GM21447 (cell line): ENCODE measurements around the gene SRGAP3.
A peak's percentile ranks its signal among the peaks of the same experiment; 100 is the strongest.

Source experiments
- ATAC-seq: cut with Tn5 transposase; IDR thresholded peaks from one replicate; pipeline ENCODE4 v1.9.1; 2021; ENCODE audit not compliant: unreplicated experiment

Gene SRGAP3

DNA sequence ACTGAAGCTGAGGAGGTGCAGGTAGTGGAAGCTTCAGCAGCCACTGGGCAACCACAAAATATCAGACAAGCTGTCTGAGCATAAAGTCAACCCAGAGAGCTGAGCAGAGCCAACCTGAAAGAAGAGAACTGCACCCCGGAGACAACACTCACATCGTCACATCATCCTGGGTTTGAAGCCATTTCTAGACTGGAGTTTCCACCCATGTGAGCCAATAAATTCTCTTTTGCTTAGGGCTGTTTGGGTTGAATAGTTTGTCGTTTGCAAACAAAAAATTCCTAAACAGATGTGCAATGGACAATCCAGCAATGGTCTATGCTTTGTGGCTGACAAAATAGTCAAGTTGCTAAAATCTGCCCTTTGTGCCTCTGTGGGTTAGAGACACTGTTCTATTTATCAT is 270.9 kb downstream of the SRGAP3 start:
- no peak for ATAC-seq

DNA sequence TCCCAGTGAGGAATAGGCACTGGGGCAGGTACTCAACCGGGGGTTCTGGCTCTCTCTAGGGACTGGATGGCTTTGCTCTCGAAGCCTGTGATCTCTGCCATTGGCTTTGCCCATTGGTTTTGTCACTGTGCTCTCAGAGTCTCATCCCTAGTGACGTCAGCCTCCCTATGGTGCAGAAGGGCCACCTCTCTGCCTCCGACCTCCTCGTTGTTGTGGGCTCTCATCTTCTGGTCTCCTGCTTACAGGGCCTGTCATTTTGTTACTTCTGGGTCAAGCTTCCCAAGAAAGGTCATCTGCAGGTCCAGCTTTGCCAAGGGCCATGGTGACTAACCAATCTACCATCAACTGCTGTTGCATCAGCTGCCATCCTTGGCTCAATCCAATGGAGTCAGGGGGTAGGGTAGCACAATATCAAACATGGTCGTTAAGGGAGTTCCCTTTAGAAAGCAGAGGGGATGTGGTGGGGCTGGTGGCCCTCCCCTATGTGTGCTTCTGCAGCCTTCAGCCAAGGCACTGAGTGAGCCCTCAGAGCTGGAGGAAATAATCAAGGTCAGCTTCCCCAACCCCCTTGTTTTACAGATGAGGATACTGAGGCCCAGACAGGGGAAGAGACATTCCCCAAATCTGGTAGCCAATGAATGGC is 272.8 kb downstream of the SRGAP3 start:
- ATAC-seq = no peak

DNA sequence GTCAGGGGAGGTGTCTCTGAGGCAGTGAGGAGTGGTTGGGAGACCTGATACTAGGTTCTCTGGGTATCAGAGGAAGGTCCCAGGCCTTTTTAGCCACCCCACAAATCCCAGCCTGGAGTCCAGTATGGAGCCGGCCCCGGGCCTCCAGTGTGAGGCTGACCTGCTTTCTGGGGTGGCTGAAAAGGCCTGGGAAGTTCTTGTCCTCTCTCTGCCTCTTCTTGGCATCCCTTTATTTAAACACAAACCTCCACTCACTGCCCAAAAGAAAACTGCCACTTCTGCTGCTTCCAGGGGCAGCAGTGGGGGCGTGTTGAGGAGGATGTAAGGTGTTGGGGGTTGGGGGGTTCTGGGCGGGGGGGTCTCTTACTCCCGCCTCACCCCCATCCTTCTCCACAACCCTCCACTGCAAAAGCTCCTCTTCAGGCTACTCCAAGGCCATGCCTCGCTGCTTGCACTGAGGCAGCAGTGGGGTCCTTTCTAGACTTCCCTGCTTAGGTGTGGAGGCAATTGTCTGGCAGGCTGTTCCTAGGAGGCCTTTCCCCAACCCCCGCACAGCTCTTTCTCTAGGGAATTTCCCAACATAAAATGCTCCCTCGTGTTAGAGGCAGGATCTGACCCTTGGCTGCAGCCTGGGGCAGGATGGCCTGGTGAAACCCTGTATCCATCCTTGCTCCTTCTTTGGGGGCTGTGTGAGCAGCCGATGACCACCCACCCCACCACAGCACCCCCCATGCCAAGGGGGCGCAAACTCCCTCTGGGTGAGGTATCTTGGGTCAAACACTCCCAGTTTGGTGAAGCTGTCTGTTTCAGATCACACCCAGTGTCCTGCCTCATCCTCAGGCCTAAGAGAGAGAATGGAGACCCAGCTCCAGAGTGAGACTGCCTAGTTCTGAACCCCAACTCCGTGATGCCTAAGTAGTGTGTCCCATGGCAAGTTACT is 274.1 kb downstream of the SRGAP3 start:
- ATAC-seq = no peak

DNA sequence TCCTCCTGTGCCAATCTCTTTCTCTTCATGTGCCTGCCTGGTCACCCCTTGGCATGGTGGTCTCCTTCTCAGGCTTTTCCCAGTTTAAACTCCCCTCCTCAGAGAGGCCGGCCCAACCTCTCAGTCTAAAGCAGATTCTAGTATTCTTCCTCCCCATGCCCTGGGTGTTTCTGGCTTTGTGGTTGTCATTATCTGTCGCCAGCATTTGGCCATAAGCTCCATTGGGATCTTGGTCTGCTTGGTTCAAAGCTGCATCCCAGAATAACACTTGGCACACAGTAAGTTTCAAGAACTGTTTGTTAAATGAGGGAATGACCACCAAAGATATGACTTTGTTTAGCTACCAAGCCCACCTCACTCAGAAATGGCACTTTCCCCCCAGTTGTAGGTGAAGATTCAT is 275.0 kb downstream of the SRGAP3 start:
- ATAC-seq = no peak

DNA sequence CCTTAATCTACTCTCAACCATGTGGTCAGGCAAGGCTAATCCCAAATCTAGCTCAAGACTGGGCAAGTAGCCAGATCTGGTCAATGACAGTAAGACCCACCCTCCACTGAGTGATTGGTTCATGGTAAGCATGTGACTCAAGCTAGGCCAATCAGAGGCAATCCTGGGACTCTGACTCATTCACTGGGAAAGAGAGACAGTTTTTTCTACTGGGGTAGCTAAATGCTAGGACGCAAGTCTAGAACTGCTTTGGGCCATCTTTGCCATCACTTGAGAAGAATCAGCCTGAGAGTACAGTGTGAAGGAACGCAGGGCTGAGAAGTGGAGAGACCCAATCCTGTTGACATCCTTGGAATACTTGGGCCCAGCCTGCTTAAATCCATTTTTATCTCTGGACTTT is 276.8 kb downstream of the SRGAP3 start:
- ATAC-seq = no peak

DNA sequence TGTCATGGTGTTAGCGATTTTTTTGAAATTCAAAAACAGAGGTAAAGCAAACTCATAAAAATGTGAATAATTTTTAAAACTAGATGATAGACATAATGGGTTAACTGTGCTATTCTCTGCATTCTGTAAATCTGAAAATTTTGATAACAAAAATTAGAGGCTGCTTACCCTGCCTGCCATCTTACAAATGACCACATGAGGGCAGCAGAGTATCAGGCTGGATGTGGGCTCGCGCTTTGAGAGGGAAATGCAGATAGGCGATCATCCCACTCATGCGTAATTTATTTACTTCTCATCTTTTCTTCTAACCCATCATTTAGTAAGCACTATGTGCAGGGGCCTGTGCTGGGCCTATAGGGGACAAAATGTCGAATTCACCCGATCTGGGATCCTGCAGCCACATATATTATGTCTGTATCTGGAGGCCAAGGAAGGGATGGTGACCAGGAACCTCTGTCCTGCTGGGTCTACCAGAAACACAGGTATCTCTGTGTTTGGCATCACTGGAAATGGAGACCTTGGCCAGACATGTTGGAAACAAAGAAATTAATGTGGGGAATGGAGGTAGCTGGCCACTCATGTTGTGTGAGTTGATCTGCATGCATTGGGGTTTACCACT is 278.4 kb downstream of the SRGAP3 start:
- no peak for ATAC-seq

DNA sequence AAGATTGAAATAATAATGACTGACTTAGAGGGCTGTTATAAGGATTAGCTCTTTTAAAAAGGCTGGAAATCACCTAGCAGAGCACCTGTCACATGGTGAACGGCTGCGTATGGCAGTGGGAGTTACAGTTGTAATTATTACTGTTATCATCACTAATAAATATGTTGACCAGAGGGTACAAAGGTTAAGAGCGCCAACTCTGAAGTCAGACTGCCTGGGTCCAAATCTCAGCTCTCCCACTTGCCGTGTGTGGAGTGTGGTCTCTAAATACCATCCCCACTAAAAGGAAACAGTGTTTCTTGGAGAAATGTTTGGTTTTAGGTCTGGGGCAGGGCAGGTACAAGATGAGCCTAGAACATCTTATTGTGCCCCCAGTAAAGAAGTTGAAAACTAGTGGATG is 280.2 kb downstream of the SRGAP3 start:
- no peak for ATAC-seq

DNA sequence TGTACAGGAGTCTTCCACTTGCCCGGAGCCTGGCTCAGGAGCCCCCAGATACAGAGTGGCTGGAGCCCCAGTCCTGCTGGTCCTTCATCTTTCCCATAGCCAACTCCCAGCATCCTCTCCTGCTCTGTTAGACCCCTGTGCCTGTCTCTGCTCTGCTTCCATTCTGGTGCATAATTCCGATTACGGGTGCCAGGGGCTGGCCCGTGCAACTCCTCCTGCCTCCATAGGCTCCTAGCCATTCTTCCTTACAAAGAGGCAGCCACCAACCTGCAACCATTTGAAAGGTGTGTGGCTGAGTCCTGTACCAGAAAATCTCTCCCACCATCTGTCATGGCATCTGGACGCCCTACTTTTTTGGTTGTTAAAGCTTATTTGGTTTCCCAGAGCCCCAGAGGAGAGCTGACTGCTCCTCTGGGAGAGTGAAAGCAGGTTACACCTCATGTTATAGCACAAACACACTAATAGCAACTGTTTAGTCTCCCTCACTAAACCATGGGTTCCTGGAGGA is 281.0 kb downstream of the SRGAP3 start:
- no peak for ATAC-seq

DNA sequence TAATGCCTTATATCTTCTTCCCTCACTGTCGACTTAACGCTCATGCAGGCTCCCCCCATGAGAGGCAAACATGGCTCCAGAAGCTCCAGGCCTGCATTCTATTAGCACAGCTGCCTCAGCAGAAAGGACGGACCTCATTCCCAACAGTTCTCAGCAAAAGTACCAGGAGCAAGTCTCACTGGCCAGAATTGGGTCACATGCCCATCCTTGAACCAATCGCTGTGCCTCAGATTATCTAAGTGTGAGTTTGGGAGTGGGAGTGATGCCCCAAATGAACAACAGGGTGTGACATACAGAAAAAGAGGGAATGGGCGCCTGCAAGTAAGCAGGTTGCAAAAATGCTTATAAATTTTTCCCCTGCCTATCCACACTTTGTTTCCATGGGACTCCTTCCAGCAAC is 281.9 kb downstream of the SRGAP3 start:
- no peak for ATAC-seq

DNA sequence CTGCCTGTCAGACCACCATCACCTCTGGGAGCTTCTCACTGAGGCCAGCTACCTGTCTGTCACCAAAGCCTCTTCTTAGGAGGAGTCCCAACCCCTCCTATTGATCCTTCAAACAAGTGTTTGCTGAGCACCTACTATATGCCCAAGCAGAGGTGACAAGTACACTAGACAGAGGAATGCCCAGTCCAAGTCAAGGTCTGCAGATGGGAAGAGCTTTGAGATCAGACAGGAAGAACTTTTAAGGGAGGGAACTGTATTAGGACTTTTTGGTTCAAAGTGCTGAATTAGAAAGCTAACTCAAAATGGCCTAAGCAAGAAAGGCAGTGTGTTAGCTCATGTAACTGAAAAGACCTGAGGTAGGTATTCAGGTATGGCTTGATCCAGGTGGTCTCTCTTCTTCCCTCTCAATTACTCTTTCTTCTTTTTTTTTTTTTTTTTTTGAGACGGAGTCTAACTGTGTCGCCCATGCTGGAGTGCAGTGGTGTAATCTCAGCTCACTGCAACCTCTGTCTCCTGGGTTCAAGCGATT is 282.6 kb downstream of the SRGAP3 start:
- ATAC-seq = no peak

DNA sequence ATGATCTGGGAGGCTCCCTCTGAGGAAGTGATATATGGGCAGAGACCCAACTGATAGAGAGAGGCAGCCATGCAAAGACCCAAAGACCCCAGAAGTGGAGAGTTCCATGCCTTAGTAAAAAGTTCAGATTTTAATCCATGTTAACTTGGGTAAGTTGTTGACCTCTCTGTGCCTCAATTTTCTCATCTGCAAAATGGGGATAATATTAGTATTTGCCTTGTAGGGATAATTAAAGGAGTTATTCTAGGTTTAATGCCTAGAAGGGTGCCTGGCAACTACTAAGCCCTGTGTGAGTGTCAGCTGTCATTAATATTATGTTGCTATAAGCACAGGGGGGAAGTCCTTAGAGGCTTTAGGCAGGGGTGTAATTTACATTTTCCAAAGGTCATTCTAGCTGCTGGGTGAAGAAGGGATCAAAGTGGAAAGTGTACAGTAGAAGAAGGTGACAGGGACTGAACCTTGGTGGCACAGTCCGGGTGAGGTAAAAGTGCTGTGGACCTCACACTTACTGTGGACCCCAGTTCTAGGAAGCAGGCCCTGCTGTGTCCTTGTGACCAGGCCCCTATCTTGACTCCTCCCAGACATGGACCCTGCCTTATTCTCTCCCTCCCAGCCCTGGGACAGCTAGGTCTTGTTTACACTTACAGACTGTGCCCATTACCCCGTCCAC is 283.2 kb downstream of the SRGAP3 start:
- ATAC-seq = no peak

DNA sequence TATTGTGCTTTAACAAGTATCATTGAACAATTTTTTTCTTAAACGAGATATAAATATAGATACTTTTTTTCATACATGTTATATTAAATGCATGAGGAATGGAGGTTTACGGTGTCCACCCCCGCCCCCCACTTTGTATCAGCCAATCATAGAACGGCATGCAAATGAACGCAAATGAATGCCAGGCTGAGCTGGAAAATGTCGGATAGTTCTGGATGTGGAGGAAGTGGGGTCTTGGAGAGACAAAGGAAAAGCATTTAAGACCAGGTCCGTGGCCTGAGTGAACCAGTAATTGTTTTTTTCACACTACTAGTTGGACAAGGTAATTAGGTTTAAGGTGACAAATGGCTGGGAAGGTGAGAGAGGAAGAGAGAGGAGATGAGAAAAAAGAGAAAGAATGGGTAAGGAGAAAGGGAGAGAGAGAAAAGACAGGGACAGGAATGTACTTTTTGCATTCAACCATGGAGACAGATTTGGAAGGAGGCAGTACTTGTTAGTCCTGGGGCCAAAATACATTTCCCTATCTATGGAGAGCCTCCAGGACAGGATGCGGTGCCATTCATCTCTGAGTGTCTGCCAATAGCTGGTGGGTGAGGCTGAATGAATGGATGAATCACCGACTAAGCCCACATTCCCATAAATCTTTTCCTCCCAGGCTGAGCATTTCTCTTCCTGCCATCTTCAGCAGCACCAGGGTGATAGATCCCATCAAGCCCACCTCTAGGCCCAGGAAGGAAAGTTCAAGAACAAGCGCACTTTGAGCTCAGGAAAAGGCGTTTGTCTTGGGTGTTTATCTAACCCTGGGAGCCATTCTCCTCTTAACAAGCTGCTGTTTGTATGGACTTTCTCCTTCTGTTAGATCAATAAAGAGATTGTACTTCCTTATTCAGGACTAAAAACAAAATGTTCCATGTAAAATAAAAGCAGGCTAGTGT is 284.7 kb downstream of the SRGAP3 start:
- ATAC-seq = no peak

DNA sequence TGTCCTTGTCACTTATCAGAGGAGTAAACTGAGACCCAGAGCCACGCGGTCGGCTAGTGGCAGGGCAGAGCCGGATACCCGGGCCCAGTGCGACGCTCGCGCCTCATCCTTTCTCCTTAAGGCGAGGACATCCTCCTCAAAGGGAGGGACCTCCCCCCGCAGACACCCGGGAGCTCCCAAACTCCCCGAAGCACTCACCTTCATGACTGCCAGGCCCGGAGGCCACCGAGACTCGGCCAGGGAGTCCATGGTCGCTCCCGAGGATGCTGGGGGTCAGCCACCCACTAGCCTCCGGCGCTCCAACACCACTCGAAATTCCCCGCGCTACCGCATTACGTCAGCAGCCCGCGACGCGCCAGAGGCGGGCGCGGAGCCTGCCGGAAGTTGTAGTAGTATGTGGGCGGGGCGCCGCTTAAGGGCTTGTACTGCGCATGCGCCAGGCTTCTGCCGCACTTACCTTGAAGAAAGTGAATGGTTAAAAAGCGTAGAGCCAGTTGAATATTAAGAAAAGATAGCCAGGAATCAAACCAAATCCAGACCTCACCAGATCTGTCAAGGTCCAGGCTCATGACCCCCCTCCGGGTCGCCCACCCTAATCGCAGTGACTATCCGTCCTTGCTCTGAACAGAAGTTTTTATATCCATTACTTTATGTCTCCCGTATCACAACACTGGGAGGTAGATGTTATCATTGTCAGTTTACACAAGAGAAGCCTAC is 286.2 kb downstream of the SRGAP3 start, which contains the start of gene RAD18:
Gene RAD18, minus strand, starts transcription at position 336 of the 717 bp plus-strand sequence. Its CDS starts 87 bp downstream, at position 249.
- peak; percentile 84 for ATAC-seq

DNA sequence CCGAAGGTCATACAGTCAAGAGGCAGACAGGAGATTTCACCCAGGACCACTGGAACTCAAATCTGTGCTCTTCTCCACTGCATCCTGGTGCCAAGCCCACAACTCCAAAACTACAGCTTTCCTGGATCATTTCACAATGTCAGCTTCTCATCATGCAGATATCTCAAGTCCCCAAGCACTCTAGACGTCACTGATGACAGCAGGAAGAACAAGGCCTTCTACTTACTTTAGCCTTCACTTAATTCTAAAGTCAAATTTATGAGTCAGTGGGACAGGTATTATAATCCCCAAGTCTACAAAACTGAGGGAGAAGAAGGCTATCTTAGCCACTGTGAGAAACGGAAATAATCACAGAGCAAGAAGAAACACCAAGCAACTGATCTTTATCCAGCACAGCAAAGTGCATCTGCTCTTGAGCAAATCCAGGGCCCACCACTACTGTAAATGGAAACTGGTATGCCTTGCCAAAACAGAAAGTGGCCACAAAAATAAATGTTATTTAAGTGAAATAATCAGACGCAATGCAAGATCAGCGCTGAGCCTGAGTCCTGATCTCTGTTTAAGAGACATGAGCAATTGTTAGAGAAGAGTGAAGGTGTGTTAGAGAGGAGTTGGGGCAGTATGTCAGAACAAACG is 287.1 kb downstream of the SRGAP3 start:
- peak; percentile 14 for ATAC-seq

DNA sequence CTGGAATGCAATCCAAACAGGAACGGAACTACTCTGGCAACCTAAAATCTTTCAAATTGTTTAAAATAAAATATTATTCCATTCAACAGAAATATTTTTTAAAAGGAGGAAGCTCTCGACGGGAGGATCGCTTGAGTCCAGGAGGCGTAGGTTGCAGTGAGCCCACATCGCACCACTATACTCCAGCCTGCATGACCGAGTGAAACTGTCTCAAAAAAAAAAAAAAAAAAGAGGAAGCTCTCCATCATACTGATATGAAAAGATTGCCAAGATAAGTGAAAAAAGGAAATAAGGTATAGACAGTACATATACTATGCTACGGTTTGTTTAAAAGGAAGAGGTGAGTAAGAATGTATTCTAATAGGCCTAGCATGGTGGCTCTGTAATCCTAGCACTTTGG is 289.8 kb downstream of the SRGAP3 start:
- no peak for ATAC-seq

DNA sequence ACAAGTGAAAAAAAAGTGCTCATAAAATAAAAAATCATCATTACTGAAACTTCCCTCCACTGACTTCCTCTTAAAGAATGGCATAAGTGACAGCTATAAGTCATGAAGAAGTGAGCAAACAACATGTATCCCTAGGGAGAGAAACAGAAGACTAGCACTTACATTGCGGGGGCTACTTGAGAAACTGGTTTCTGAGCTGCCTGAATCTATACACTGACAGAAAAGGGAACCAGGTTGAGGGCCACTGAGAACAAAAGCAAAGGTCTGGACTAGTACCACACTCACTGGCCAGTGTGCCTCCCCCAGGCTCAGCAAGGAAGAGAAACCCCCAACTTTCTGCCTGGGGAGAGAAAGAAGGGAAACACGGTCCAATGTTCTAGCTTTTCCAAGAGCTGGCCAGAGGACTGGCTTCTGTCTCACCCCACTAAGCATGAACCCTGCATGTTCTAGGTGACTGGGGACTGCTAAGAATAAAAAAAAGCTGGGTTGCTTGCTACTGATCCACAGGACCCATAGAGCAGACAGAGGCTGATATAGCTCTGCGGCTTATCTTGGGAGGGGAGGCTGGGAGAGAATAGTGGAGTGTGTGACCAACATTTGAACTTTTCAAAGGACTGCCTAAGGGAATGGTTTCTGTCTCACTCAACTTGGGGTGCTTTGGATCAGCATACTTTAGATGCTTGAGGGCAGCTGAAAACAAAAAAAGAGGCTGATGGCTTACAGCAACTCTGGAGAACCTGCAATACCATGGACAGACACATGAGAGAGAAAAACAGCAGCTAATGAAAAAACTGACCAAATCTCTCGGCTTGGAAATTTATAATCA is 294.3 kb downstream of the SRGAP3 start:
- peak; percentile 93 for ATAC-seq

DNA sequence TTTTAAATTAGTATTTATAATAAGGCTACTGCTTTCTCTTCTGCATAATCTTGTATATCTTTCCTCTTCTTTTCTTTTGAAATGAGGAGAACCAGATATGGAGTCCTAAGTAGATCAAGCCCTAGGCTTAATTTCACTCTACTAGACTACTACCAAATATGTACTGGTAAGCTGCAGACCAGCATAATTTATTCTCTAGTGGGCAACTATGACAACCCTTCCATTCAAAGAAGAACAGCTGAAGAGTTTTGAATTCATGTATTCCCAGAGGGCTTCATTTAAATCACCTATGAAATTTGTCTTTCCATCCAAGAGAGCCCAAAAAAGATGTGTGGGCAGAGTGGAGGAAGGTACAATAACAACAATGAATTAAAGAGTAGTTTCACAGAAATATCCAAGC is 296.1 kb downstream of the SRGAP3 start:
- no peak for ATAC-seq

DNA sequence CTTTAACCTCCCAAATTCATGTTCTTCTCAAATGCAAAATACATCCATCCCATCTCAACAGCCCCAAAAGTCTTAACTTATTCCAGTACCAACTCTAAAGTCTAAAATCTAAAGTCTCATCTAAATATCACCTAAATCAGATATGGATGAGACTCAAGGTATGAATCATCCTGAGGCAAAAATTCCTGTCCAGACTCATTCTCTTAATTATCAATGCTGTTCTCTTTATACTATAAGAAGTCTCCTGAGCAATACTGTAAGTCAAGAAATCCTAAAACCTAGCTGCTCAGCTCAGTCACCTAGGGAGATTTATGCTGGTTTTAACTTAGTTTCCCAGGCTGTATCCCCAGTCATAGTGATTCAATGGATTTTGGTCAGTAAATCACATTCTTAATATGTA is 297.3 kb downstream of the SRGAP3 start:
- no peak for ATAC-seq
